A549 (cell line): Measurements from ENCODE around the gene ARHGAP26.

Source experiments
- CHD2 ChIP-seq: fragments of 150-350 bp; IDR thresholded peaks from 2 replicates; pipeline ENCODE4 v1.6.1; 2014; ENCODE audit warnings: low read length; ENCODE audit not compliant: partially characterized antibody
- FOXS1 ChIP-seq: fragments of 250-450 bp; sonication (Bioruptor Pico); IDR thresholded peaks from 2 replicates; pipeline ENCODE4 v1.5.0; 2020; ENCODE audit warnings: mild to moderate bottlenecking, moderate library complexity
- JUNB ChIP-seq: fragments of >200 bp; sonication (Bioruptor Twin); formaldehyde crosslinking; IDR thresholded peaks from 2 replicates; pipeline ENCODE4 v1.6.1; 2016
- MAFK ChIP-seq: fragments of 450-650 bp; IDR thresholded peaks from 2 replicates; pipeline ENCODE4 v1.6.1; 2014; ENCODE audit not compliant: partially characterized antibody
- MAZ ChIP-seq: fragments of 150-350 bp; IDR thresholded peaks from 2 replicates; pipeline ENCODE4 v1.6.1; 2014; ENCODE audit warnings: antibody characterized with exemption, low read depth, low read length, borderline replicate concordance
- MYC ChIP-seq: IDR thresholded peaks from 2 replicates; pipeline ENCODE4 v1.6.1; 2012; ENCODE audit warnings: mild to moderate bottlenecking, inconsistent platforms, low read length, improper control_type of control experiment, borderline replicate concordance
- PHF8 ChIP-seq: fragments of 200-600 bp; sonication (generic); IDR thresholded peaks from 2 replicates; pipeline ENCODE4 v1.6.1; 2016; ENCODE audit warnings: low read depth, mild to moderate bottlenecking, antibody characterized with exemption, moderate library complexity, borderline replicate concordance
- POLR2A ChIP-seq: IDR thresholded peaks from 2 replicates; pipeline ENCODE4 v1.6.1; 2012; ENCODE audit warnings: mild to moderate bottlenecking, low read length
- RAD21 ChIP-seq, 2 experiments: fragments of >200 bp in 1 of 2; sonication (Bioruptor Twin) in 1 of 2; formaldehyde crosslinking in 1 of 2; IDR thresholded peaks in 1 of 2; conservative IDR thresholded peaks in 1 of 2; 2 replicates in 1 of 2; 3 replicates in 1 of 2; pipeline ENCODE4 v1.6.1; 2012 to 2018; ENCODE audit warnings: inconsistent platforms in 1 of 2
- TF ChIP-seq, protein P1 (sequence below): fragments of >200 bp; sonication (Bioruptor Twin); formaldehyde crosslinking; IDR thresholded peaks from 3 replicates; pipeline ENCODE4 v1.5.1; 2016
- TF ChIP-seq, protein P2 (sequence below): IDR thresholded peaks from 2 replicates; pipeline ENCODE4 v1.6.1; 2012
- TF ChIP-seq, protein P3 (sequence below): fragments of 450-650 bp; IDR thresholded peaks from 2 replicates; pipeline ENCODE4 v1.6.1; 2014; ENCODE audit warnings: antibody characterized with exemption

DNA sequence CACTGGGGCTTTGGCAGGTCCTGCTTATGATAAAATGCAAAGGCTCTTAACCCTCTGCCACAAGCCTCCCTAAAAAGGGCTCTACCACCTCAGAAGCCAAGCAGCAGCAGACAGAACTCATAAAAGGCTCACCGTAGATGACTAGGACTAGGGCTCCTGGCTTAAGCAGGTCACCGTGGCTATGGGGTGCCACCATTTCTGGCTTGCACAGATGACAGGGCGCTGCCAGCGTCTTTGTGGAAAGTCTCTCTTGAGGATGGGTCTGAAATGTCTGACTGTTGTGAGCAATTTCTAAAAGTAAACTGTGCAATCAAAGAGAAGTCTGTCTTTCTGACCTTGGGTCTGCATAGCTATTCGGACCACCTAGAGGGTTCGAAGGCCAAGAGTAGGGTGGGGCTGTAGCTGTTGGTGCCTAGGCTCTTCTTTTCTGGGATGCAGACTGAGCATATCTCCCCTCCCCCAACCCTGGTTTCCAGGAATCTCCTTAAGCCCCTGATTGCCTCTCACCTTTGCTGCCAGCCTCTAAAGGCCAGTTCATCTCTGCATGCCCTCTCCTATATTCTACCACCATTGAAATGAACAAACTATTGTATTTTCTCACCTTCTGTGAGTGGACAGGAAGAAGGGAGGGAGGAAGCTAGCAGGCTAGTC lies 307.4 kb downstream of the ARHGAP26 start:
- TF ChIP-seq, protein P1, sequence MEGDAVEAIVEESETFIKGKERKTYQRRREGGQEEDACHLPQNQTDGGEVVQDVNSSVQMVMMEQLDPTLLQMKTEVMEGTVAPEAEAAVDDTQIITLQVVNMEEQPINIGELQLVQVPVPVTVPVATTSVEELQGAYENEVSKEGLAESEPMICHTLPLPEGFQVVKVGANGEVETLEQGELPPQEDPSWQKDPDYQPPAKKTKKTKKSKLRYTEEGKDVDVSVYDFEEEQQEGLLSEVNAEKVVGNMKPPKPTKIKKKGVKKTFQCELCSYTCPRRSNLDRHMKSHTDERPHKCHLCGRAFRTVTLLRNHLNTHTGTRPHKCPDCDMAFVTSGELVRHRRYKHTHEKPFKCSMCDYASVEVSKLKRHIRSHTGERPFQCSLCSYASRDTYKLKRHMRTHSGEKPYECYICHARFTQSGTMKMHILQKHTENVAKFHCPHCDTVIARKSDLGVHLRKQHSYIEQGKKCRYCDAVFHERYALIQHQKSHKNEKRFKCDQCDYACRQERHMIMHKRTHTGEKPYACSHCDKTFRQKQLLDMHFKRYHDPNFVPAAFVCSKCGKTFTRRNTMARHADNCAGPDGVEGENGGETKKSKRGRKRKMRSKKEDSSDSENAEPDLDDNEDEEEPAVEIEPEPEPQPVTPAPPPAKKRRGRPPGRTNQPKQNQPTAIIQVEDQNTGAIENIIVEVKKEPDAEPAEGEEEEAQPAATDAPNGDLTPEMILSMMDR, result no peak
- no peak for TF ChIP-seq PHF8
- TF ChIP-seq RAD21 (conservative IDR thresholded peaks at IDR 0.05 in 1 of 2, IDR thresholded peaks at IDR 0.05 in 1 of 2), result no peak
- no peak for TF ChIP-seq MAFK
- TF ChIP-seq MAZ, result no peak
- TF ChIP-seq JUNB, result no peak
- TF ChIP-seq FOXS1 (CRISPR knock-in tag), result no peak
- no peak for TF ChIP-seq CHD2
- TF ChIP-seq, protein P2, sequence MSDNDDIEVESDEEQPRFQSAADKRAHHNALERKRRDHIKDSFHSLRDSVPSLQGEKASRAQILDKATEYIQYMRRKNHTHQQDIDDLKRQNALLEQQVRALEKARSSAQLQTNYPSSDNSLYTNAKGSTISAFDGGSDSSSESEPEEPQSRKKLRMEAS, result no peak
- no peak for TF ChIP-seq POLR2A
- TF ChIP-seq, protein P3, sequence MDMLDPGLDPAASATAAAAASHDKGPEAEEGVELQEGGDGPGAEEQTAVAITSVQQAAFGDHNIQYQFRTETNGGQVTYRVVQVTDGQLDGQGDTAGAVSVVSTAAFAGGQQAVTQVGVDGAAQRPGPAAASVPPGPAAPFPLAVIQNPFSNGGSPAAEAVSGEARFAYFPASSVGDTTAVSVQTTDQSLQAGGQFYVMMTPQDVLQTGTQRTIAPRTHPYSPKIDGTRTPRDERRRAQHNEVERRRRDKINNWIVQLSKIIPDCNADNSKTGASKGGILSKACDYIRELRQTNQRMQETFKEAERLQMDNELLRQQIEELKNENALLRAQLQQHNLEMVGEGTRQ, result no peak
- TF ChIP-seq MYC, result no peak
